Measurements from ENCODE around the gene ACOT11.
"Not testable (repeated sequence)": the region's sequence is repeated elsewhere in the genome, so short reads cannot be mapped to it uniquely, and the experiment has no call there.

The ACOT11 gene

GRCh38 chr1:54547601-54548388, at the start of gene ACOT11:
Gene ACOT11, plus strand, starts transcription at chr1:54548228. Its CDS starts 82 bp downstream, at chr1:54548310.
- no peaks in the 10 kb centered on the region for H3K36me3 ChIP-seq (ENCODE audit: insufficient read depth, low read length)
- 0 out of 2 replicates have a peak within 1 kb of the TSS, but pooled peaks have one; percentile 8 for H3K9ac ChIP-seq (ENCODE audit: low read depth, low read length)
- no peaks in the 10 kb centered on the region for H3K9me3 ChIP-seq (ENCODE audit: control insufficient read depth, insufficient read depth, low read length)
- H3K4me1 ChIP-seq (ENCODE audit: insufficient read depth, low read length) = peaks cover 26% of the 10 kb centered on the region

DNA sequence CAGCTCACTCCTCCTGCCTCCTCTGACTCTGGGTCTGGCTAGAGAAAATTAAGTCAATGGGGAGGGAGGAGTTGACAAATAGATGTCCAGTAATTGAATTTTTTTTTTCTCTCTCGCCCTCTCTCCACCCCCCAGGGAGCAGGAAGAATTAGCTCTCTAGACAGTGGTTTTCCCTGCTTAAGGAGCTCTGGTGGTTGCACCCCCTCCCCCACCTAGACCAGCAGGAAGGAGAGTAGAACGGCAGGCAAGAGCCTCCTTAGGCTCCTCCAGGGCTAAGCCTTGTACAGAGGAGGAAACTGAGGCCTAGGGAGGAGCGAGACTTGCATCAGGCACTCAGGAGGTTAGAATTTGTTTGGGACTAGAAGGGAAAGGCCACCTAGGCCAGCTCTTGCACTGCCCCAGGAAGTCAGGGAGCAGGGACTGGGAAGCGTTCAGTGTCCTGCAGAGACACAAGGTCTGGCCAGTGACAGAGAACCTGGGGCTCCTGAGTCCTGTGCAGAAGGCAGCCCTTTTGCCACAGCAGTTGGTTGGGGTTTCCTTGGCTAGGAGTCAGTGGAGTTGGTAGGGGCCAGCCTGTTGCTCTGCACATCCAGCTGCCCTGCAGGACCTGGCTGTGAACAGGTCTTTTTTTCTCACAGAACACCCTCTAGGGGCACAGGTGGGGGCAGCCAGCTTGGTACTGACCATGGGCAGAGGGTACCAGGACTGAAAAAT, 49.5 kb upstream of the ACOT11 start:
- peak overlapping the region; percentile 62; the same call in 1 of the 2 replicates for H3K9ac ChIP-seq (ENCODE audit: low read depth, low read length)
- H3K9me3 ChIP-seq (ENCODE audit: control insufficient read depth, insufficient read depth, low read length) = no peaks in the 10 kb centered on the region
- H3K36me3 ChIP-seq (ENCODE audit: insufficient read depth, low read length) = no peaks in the 10 kb centered on the region
- H3K4me1 ChIP-seq (ENCODE audit: insufficient read depth, low read length) = peaks cover 15% of the 10 kb centered on the region; the same call in 1 of the 2 replicates

- Histone ChIP-seq H3K4me1 (ENCODE audit: insufficient read depth, low read length) (peaks cover 15% of the 10 kb centered on the region; the same call in 1 of the 2 replicates), H3K9me3 (ENCODE audit: control insufficient read depth, insufficient read depth, low read length) (no peaks in the 10 kb centered on the region), H3K9ac (ENCODE audit: low read depth, low read length) (peak overlapping the region; percentile 62; the same call in 1 of the 2 replicates), H3K36me3 (ENCODE audit: insufficient read depth, low read length) (no peaks in the 10 kb centered on the region)
Observed at GRCh38 chr1:54499097-54499359, 49.0 kb upstream of the ACOT11 start.

GRCh38 chr1:54499360-54500106, 48.5 kb upstream of the ACOT11 start:
- Histone ChIP-seq H3K9ac (ENCODE audit: low read depth, low read length) (peak overlapping the region; percentile 62; the same call in 1 of the 2 replicates), H3K9me3 (ENCODE audit: control insufficient read depth, insufficient read depth, low read length) (no peaks in the 10 kb centered on the region), H3K36me3 (ENCODE audit: insufficient read depth, low read length) (no peaks in the 10 kb centered on the region), H3K4me1 (ENCODE audit: insufficient read depth, low read length) (peaks cover 15% of the 10 kb centered on the region; the same call in 1 of the 2 replicates)

- Histone ChIP-seq H3K9ac (ENCODE audit: low read depth, low read length) (peak overlapping the region; percentile 62; the same call in 1 of the 2 replicates), H3K36me3 (ENCODE audit: insufficient read depth, low read length) (no peaks in the 10 kb centered on the region)
Observed at GRCh38 chr1:54500107-54500431, 48.0 kb upstream of the ACOT11 start.

DNA sequence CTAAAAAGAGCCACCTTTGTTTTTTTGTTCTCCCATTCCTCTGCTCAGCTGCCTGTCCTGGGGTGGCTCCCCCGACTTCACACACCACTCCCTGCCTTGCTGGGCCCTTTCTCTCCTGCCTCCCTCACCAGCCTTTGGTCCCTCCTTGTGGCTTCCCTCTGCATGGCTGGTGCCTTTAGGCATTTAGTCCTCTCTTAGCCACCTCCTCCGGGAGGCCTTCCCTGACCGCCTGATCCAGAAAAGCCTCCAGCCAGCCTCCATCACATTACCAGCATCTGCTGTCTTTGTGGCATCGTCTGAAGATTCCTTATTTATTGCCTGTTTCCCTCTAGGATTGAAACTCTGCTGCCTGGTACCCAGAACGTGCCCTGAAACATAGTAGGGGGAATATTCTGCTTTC, 46.2 kb upstream of the ACOT11 start:
- no peaks in the 10 kb centered on the region for H3K36me3 ChIP-seq (ENCODE audit: insufficient read depth, low read length)
- H3K9me3 ChIP-seq (ENCODE audit: control insufficient read depth, insufficient read depth, low read length) = no peaks in the 10 kb centered on the region
- H3K4me1 ChIP-seq (ENCODE audit: insufficient read depth, low read length) = peaks cover 20% of the 10 kb centered on the region; the same call in 1 of the 2 replicates
- H3K9ac ChIP-seq (ENCODE audit: low read depth, low read length) = no peak overlapping the region

More at GRCh38 chr1:54500107-54500431, 48.0 kb upstream of the ACOT11 start:
- Histone ChIP-seq H3K9me3 (ENCODE audit: control insufficient read depth, insufficient read depth, low read length) (no peaks in the 10 kb centered on the region), H3K4me1 (ENCODE audit: insufficient read depth, low read length) (peaks cover 15% of the 10 kb centered on the region; the same call in 1 of the 2 replicates)

DNA sequence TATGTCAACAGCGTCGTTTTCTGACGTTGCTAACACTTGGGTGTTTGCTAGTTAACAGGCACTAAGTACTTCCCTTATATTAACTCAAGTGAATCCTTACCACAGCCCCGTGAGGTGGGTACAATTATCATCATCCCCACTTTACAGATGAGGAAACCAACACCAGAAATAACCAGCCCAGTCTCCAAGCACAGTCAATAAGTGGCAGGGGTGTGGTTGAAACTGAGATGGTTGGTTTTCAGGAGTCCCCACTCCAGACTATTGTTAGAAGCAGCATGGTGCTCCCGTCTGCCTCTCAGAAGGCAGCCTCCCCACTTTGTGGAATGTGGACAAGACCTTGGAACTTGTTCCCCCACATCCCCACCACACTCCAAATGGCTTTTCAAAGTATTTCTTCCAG, 45.7 kb upstream of the ACOT11 start:
- Histone ChIP-seq H3K9me3 (ENCODE audit: control insufficient read depth, insufficient read depth, low read length) (no peaks in the 10 kb centered on the region), H3K36me3 (ENCODE audit: insufficient read depth, low read length) (no peaks in the 10 kb centered on the region), H3K4me1 (ENCODE audit: insufficient read depth, low read length) (peaks cover 20% of the 10 kb centered on the region; the same call in 1 of the 2 replicates), H3K9ac (ENCODE audit: low read depth, low read length) (no peak overlapping the region)

DNA sequence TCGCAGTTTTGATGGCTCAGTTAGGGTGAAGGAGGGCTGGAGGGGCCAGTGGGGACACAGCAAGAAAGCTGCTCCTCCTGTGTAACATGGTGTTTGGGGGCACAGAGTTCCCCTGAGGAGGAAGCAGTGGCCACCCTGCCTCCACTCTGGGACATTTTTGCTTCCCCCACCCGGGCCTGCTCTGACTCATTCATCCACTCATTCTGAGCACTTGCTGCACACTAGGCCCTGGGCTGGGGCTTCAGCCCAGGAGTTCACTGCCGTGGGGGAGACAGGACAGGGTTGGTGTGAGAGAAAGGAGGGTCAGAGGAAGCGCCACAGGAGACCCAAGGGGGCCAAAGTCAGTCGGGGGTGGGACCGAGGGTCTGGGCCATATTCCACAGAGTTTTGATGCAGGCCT, 41.4 kb upstream of the ACOT11 start:
- no peaks in the 10 kb centered on the region for H3K36me3 ChIP-seq (ENCODE audit: insufficient read depth, low read length)
- H3K9ac ChIP-seq (ENCODE audit: low read depth, low read length) = no peak overlapping the region
- peaks cover 11% of the 10 kb centered on the region; the same call in 1 of the 2 replicates for H3K4me1 ChIP-seq (ENCODE audit: insufficient read depth, low read length)
- H3K9me3 ChIP-seq (ENCODE audit: control insufficient read depth, insufficient read depth, low read length) = no peaks in the 10 kb centered on the region

GRCh38 chr1:54507033-54507870, 40.8 kb upstream of the ACOT11 start:
- H3K9me3 ChIP-seq (ENCODE audit: control insufficient read depth, insufficient read depth, low read length) = no peaks in the 10 kb centered on the region
- H3K36me3 ChIP-seq (ENCODE audit: insufficient read depth, low read length) = no peaks in the 10 kb centered on the region
- H3K4me1 ChIP-seq (ENCODE audit: insufficient read depth, low read length) = peaks cover 11% of the 10 kb centered on the region; the same call in 1 of the 2 replicates
- H3K9ac ChIP-seq (ENCODE audit: low read depth, low read length) = no peak overlapping the region

- H3K9me3 ChIP-seq (ENCODE audit: control insufficient read depth, insufficient read depth, low read length) = no peaks in the 10 kb centered on the region
- peaks cover 5% of the 10 kb centered on the region; the same call in 1 of the 2 replicates for H3K4me1 ChIP-seq (ENCODE audit: insufficient read depth, low read length)
- no peak overlapping the region for H3K9ac ChIP-seq (ENCODE audit: low read depth, low read length)
- no peaks in the 10 kb centered on the region for H3K36me3 ChIP-seq (ENCODE audit: insufficient read depth, low read length)
Observed at GRCh38 chr1:54510715-54511270, 37.2 kb upstream of the ACOT11 start.

GRCh38 chr1:54513921-54514580, 34.0 kb upstream of the ACOT11 start:
- H3K4me1 ChIP-seq (ENCODE audit: insufficient read depth, low read length); H3K36me3 ChIP-seq (ENCODE audit: insufficient read depth, low read length); H3K9me3 ChIP-seq (ENCODE audit: control insufficient read depth, insufficient read depth, low read length): not testable (repeated sequence)
- H3K9ac ChIP-seq (ENCODE audit: low read depth, low read length) = peak overlapping the region; percentile 42; the same call in 1 of the 2 replicates

- no peaks in the 10 kb centered on the region for H3K4me1 ChIP-seq (ENCODE audit: insufficient read depth, low read length)
- H3K9me3 ChIP-seq (ENCODE audit: control insufficient read depth, insufficient read depth, low read length) = no peaks in the 10 kb centered on the region
- H3K36me3 ChIP-seq (ENCODE audit: insufficient read depth, low read length) = no peaks in the 10 kb centered on the region
- H3K9ac ChIP-seq (ENCODE audit: low read depth, low read length) = no peak overlapping the region
Observed at GRCh38 chr1:54516249-54516920, 31.6 kb upstream of the ACOT11 start.

DNA sequence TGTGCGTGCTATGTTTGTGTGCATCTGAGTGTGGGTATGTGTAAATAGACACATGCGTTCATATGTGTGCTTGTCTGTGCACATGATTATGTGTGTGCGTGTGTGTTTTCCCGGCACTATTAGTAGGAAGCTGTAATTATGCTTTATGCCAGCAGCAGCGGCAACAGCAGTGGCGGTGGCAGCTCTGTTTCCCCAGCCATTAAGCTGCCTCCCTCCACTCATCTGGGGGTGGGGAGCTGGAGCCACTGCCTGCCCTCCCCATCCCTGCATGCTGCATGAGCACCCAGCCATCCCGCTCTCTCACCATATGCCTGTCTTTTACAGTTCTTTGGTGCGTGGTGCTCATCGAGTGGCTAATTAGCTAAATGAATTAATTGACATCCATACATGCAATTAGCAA, 30.5 kb upstream of the ACOT11 start:
- no peaks in the 10 kb centered on the region for H3K9me3 ChIP-seq (ENCODE audit: control insufficient read depth, insufficient read depth, low read length)
- H3K9ac ChIP-seq (ENCODE audit: low read depth, low read length) = no peak overlapping the region
- no peaks in the 10 kb centered on the region for H3K36me3 ChIP-seq (ENCODE audit: insufficient read depth, low read length)
- H3K4me1 ChIP-seq (ENCODE audit: insufficient read depth, low read length) = no peaks in the 10 kb centered on the region
